ENCODE data around the gene PVALEF. TPM values are rescaled to one million over a fixed set of nuclear protein-coding genes. Genes with fewer than 3 reads are reported as not detected.

Gene PVALEF
- not detected for total RNA-seq

DNA sequence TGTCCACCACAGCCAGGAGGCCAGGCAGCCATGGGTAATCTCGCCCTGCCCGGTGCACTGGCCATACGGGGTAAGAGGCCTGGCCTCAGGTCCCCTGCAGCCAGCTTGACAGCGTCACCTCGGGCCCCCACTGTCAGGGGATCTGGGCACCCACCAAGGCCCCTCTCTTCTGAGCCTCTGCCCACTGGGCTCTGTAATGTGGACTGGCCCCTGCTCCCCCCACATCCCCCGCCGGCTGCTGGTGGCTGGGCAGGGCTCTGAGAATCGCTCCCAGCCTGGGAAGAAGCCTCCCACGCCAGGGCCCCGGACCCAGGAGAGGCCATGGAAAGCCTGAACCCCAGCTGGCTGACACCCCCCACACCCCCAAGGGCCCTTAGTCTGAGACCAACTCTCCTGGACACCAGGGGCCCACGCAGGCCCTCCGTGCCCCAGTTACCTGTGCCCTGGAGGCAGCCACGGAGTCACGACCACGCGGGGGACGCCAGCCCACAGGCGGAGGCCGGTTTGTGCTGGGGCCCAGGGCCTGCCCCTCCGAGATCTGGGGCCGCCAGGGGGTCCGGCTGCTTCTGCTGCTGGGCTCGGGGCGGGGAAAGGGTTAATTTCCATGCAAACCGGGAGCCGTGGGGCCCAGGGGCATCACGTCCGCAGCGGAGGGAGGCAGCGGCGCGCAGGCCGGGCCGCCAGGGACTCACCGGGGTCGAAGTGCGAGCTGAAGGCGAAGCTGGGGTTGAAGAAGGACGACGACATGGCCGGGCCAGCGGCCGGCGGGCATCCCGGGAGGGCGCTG lies at the start of gene PVALEF:
Gene PVALEF (plus strand): TSS at position 262 of the 787 bp plus-strand sequence. CDS start 15,720 bp downstream, outside the sequence.
- TF ChIP-seq, protein P1, sequence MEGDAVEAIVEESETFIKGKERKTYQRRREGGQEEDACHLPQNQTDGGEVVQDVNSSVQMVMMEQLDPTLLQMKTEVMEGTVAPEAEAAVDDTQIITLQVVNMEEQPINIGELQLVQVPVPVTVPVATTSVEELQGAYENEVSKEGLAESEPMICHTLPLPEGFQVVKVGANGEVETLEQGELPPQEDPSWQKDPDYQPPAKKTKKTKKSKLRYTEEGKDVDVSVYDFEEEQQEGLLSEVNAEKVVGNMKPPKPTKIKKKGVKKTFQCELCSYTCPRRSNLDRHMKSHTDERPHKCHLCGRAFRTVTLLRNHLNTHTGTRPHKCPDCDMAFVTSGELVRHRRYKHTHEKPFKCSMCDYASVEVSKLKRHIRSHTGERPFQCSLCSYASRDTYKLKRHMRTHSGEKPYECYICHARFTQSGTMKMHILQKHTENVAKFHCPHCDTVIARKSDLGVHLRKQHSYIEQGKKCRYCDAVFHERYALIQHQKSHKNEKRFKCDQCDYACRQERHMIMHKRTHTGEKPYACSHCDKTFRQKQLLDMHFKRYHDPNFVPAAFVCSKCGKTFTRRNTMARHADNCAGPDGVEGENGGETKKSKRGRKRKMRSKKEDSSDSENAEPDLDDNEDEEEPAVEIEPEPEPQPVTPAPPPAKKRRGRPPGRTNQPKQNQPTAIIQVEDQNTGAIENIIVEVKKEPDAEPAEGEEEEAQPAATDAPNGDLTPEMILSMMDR (IDR thresholded peaks at IDR 0.05), result no peak
- DNase-seq (ENCODE audit: low spot score), result no peak
- ATAC-seq (ENCODE audit: low FRiP score), result no peak

DNA sequence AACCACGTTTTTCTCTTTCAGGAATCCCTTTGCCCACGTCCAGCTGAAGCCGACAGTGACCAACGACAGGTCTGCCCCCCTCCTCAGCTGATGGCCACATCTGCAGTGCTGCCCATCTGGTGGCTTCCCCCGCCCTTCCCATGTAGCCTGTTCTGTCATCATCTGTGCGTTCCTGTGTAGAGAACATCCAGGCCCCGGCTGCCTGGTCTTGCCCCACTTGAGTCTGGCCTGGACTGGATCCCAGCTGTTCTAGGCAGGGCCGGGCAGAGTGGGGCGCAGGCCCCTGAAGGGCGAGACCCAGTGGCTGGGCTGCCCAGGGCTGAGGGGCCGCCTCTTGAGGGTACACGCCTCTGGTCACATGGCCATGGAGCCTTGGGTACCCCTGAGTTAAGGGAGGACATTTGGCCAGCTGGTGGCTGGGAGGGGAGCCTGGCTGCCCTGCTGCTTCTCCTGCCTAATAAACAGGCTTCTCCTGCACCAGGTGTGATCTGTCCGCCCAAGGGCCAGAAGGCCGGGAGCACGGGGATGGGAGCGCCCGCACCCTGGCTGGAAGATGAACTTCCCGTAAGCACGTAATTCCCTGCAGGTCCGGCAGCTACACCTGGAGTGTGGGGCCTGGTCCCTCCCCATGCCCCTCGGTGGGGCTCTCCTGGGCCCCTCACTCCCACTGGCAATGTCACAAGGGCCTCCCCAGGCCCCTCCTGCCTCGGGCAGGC lies 49.4 kb upstream of the PVALEF start:
- TF ChIP-seq, protein P1 (IDR thresholded peaks at IDR 0.05), result no peak
- no peak for DNase-seq (ENCODE audit: low spot score)
- no peak for ATAC-seq (ENCODE audit: low FRiP score)

DNA sequence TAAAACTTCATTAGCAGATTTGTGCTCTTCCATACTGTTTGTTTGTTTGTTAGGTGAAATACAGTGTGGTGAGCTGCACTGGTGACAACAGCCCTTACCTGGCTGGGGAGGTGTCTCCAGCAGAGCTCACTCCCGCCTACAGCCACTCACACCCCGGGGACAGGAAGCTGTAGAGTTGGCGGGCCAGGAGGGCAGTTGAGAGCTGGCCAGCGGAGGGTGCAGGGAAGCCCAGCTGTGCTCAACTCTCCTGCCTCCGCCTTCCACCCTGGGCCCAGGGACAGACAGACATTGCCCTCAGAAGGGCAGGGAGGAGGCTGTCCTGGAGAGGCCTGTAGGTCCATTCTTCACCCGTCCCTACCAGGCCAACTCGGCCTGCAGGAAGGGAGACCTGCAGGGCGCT lies 48.6 kb upstream of the PVALEF start:
- ATAC-seq (ENCODE audit: low FRiP score), result no peak
- no peak for DNase-seq (ENCODE audit: low spot score)
- TF ChIP-seq, protein P1 (IDR thresholded peaks at IDR 0.05), result no peak

DNA sequence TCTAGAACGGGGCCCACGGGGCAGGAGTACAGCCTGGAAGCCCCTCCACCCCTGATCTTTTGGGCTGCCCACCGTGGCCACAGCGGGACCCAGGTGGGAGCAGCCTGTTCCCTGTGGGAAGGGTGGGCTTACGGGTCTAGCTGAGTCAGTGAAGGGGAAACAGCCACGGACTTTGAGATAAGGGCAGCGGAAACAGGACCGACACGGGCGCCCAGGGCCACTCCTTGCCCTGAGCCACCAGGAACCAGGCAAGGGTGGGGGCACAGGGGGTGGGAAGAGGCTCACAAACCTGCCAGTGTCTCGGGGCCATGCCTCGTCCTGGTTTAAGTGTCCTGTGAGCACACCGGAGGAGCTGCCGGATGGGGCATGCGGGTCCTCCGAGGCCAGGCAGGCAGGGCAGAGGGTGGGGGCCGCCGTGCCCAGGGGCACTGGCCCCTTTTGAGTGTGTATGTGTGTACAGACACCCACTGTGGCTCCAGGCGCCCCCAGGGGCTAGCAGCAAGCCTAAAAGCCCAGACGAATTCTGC lies 47.6 kb upstream of the PVALEF start:
- DNase-seq (ENCODE audit: low spot score) (no peak), ATAC-seq (ENCODE audit: low FRiP score) (no peak)
- TF ChIP-seq, protein P1 (IDR thresholded peaks at IDR 0.05), result no peak

DNA sequence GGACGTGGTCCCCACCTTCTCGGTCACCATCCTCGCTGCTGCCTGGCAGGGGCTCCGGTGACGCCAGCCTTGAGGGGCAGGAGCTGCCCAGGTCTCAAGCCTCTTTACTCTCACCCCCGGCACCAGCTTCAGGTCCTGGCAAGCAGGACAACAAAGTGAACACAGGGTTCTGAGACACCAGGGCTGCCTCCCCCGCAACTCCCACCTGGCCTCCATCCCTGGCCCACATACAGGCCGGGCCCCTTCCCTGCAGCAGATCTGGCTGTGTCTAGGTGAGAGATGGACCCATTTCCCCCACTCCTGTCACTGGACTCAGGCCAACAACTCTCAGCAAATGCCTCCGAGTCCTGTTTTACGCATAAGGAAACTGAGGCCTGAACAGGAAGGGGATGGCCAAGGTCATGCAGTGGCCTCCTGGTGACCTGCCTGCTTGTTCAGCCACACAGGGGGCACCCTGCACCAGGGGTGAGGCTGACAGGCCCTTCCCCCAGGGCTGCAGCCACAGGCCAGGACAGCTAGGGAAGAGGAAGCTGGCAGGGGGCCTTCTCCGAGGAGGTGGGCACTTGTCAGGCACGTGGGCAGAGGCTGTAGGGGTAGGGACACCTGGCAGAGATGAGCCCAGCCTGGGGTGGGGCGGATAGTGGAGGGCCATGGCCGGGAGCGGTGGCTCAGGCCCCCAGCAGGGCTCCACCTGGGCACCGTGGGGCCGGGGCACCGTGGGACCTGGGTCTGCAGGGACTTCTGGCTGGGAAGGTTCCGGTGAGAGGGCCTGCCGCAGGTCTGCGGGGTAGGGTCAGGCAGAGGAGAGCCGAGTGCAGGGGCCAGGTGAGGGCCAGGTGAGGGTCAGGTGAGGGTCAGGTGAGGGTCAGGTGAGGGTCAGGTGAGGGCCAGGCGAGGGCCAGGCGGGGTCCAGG lies 46.7 kb upstream of the PVALEF start:
- ATAC-seq (ENCODE audit: low FRiP score) (no peak), DNase-seq (ENCODE audit: low spot score) (no peak)
- TF ChIP-seq, protein P1 (IDR thresholded peaks at IDR 0.05), result no peak
